Spleen (tissue), 11 donors: Measurements from ENCODE around the gene BACE1-AS. TPM values are rescaled to one million over a fixed set of nuclear protein-coding genes. Genes with fewer than 3 reads are reported as not detected.
"Not testable (repeated sequence)": the region's sequence is repeated elsewhere in the genome, so short reads cannot be mapped to it uniquely, and the experiment has no call there.

ENCODE experiments used
- DNase-seq: peaks from one replicate; pipeline ENCODE4 v3.0.0-alpha.2; 2020
- H3K27ac ChIP-seq, 8 donors: fragments of 200-600 bp; sonication (generic) in 7 of 8; 1 replicate in 4 of 8; 2 replicates in 4 of 8; pipeline versions ENCODE4 v1.5.0 to v1.8.0; 2016 to 2021; ENCODE audit warnings: inconsistent platforms in 4 of 8, mild to moderate bottlenecking in 4 of 8, moderate library complexity in 1 of 8
- H3K27me3 ChIP-seq, 7 donors: fragments of 200-600 bp; sonication (generic) in 6 of 7; replicated peaks in 1 of 7; 1 replicate in 4 of 7; 2 replicates in 3 of 7; pipeline versions ENCODE4 v1.5.0 to v1.8.0; 2016 to 2021; ENCODE audit warnings: inconsistent platforms in 3 of 7, mild to moderate bottlenecking in 1 of 7
- H3K36me3 ChIP-seq, 6 donors: fragments of 200-600 bp; sonication (generic) in 5 of 6; 1 replicate in 4 of 6; 2 replicates in 2 of 6; pipeline versions ENCODE4 v1.5.0 to v1.8.0; 2016 to 2021; ENCODE audit warnings: inconsistent platforms in 2 of 6
- H3K4me1 ChIP-seq, 6 donors: fragments of 200-600 bp; sonication (generic) in 5 of 6; 1 replicate in 3 of 6; 2 replicates in 3 of 6; pipeline versions ENCODE4 v1.5.0 to v1.8.0; 2016 to 2021; ENCODE audit warnings: inconsistent platforms in 3 of 6
- H3K4me3 ChIP-seq, 8 donors: fragments of 200-600 bp; sonication (generic) in 7 of 8; 1 replicate in 4 of 8; 2 replicates in 4 of 8; pipeline versions ENCODE4 v1.5.0 to v1.8.0; 2016 to 2021; ENCODE audit warnings: inconsistent platforms in 4 of 8, mild to moderate bottlenecking in 4 of 8, moderate library complexity in 2 of 8
- H3K9me3 ChIP-seq, 8 donors: fragments of 200-600 bp; sonication (generic) in 7 of 8; 1 replicate in 4 of 8; 2 replicates in 4 of 8; pipeline versions ENCODE4 v1.5.0 to v1.8.0; 2016 to 2021; ENCODE audit warnings: inconsistent platforms in 4 of 8
- POLR2A ChIP-seq, 3 donors: fragments of 450-650 bp; IDR thresholded peaks; one replicate each; pipeline ENCODE4 v1.5.1; 2017; ENCODE audit warnings: antibody characterized with exemption in 3 of 3, mild to moderate bottlenecking in 1 of 3
- POLR2AphosphoS5 ChIP-seq, 3 donors: sonication (generic); formaldehyde crosslinking; IDR thresholded peaks; one replicate each; pipeline ENCODE4 v1.5.1; 2017; ENCODE audit warnings: antibody characterized with exemption in 3 of 3
- WGBS, 5 donors: extraction: QIAGEN DNeasy Blood & Tissue Kit in 3 of 5; methylation state at CpG; one replicate each; pipeline versions ENCODE4 v1.1.5 to v1.1.7; 2013 to 2018; 5-methylcytosine and 5-hydroxymethylcytosine counted together
- intact Hi-C: fragments of 100-400 bp; cut with DNase I; formaldehyde crosslinking; loops from one replicate; pipeline ENCODE4 v1.15.0; 2023; ENCODE audit warnings: low total_unique reads
- polyA plus RNA-seq, 3 donors: library from polyadenylated mRNA; stranded (reverse); fragments of 200-250 nt; gene quantifications; one replicate each; pipeline ENCODE4 v1.2.1, GENCODE V29; 2013
- total RNA-seq, 7 donors: library from RNA; depleted of rRNA in 3 of 7; stranded (reverse); fragments of >200 nt in 3 of 7; fragmentation: NEBNext Ultra II Directional in 4 of 7; extraction: Animal tissue kit (Norgen Biotek cat#: 25700) in 4 of 7; gene quantifications; one replicate each; pipeline versions ENCODE4 v1.1.0 to v1.2.1, GENCODE V29; 2016 to 2021
- TF ChIP-seq, protein P1 (sequence below), 11 experiments: fragments of 200-600 bp in 7 of 11; fragments of 450-650 bp in 4 of 11; sonication (generic) in 4 of 11; IDR thresholded peaks in 8 of 11; conservative IDR thresholded peaks in 3 of 11; 1 replicate in 7 of 11; 2 replicates in 4 of 11; pipeline versions ENCODE4 v1.4.0 to v1.8.0; 2016 to 2021; ENCODE audit warnings: antibody characterized with exemption in 11 of 11, inconsistent platforms in 4 of 11, mild to moderate bottlenecking in 1 of 11
- donor health status: healthy with polysubstance abuse.
- donor health status: DM: no; HTN: no; CAD: no; lungs with moderate emphysema.
- donor health status: DM: no; HTN: no; CAD: no.
- donor health status: Bipolar disorder and iron deficiency.
- donor health status: healthy.
- donor health status: DM: no; HTN: no; CAD: no.
- donor health status: DM: yes; HTN: yes; CAD: no.

Gene BACE1-AS
- total and polyA plus RNA-seq, 10 donors, result 3.9 to 12.1 (median 8.8) TPM

DNA sequence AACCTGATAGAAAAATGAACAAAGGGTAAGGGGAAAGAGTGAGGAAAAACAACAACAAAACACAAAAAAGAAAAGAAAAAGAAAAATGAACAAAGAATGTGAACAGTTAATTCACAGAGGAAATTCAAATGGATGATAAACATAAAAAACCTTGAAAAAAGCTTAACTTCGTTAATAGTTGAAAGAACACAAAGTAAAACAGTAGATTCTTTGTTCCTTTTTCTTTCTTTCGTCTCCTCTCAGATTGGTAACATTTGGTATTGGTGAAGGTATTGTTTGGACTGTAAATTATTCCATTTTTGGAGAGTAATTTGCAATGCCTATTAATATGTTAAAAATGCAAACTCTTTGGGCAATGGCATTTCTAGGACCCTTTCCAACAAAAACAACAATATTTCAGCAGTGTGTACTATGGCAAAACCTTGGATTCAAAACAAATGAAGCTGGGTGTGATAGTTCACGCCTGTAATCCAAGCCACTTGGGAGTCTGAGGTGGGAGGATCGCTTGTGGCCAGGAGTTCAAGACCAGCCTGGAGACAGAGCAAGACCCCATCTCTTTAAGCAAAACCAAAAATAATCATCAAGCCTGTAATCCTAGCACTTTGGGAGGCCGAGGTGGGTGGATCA lies 28.2 kb downstream of the BACE1-AS start:
- Histone ChIP-seq H3K9me3 (no peaks in the 10 kb centered on the region), H3K36me3 (no peaks in the 10 kb centered on the region), H3K27me3 (peaks cover 0 to 34% (median 7%) of the 10 kb centered on the region in 7 donors), H3K4me3 (no peak overlapping the region), H3K4me1 (peaks cover 7 to 27% (median 23%) of the 10 kb centered on the region in 6 donors), H3K27ac (no peak overlapping the region)
- TF ChIP-seq POLR2A (IDR thresholded peaks at IDR 0.05) (no peak), POLR2AphosphoS5 (IDR thresholded peaks at IDR 0.05) (no peak)
- TF ChIP-seq, protein P1, sequence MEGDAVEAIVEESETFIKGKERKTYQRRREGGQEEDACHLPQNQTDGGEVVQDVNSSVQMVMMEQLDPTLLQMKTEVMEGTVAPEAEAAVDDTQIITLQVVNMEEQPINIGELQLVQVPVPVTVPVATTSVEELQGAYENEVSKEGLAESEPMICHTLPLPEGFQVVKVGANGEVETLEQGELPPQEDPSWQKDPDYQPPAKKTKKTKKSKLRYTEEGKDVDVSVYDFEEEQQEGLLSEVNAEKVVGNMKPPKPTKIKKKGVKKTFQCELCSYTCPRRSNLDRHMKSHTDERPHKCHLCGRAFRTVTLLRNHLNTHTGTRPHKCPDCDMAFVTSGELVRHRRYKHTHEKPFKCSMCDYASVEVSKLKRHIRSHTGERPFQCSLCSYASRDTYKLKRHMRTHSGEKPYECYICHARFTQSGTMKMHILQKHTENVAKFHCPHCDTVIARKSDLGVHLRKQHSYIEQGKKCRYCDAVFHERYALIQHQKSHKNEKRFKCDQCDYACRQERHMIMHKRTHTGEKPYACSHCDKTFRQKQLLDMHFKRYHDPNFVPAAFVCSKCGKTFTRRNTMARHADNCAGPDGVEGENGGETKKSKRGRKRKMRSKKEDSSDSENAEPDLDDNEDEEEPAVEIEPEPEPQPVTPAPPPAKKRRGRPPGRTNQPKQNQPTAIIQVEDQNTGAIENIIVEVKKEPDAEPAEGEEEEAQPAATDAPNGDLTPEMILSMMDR (IDR thresholded peaks at IDR 0.05 in 8 of 11, conservative IDR thresholded peaks at IDR 0.05 in 3 of 11), result no peak
- DNase-seq, result peak; percentile 3
- intact Hi-C loops, result no loop called here
- WGBS, 5 donors, result 73 to 82% (median 81%) methylated on average over 5 of the region's 5 CpGs

DNA sequence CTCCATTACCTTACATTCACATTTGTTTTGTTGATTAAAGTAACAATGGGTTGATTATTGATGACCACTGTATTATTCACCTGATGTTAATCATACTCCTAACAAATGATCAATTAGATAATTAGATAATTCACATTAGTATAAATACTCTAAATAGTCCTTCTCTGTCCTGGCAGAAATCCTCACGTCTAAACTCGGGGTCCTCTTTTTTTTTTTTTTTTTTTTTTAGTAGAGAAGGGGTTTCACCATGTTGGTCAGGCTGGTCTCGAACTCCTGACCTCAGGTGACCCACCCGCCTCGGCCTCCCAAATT lies 36.1 kb downstream of the BACE1-AS start:
- H3K9me3 ChIP-seq, DNase-seq, H3K27me3 ChIP-seq, H3K36me3 ChIP-seq: not testable (repeated sequence)
- H3K27ac ChIP-seq, result peak overlapping the region in 7 of 8 donors; percentile 83 to 93 (median 90)
- H3K4me3 ChIP-seq, result peak overlapping the region; percentile 71 to 95 (median 86)
- intact Hi-C loops, result loop anchor here (10.0 kb wide), 1 partner anchor 92 kb away; the partner anchor contains the start of genes PCSK7 and RNF214
- WGBS, 5 donors, result 5 to 16% (median 14%) methylated on average over 5 of the region's 5 CpGs
- peaks cover 6 to 33% (median 13%) of the 10 kb centered on the region in 6 donors for H3K4me1 ChIP-seq

DNA sequence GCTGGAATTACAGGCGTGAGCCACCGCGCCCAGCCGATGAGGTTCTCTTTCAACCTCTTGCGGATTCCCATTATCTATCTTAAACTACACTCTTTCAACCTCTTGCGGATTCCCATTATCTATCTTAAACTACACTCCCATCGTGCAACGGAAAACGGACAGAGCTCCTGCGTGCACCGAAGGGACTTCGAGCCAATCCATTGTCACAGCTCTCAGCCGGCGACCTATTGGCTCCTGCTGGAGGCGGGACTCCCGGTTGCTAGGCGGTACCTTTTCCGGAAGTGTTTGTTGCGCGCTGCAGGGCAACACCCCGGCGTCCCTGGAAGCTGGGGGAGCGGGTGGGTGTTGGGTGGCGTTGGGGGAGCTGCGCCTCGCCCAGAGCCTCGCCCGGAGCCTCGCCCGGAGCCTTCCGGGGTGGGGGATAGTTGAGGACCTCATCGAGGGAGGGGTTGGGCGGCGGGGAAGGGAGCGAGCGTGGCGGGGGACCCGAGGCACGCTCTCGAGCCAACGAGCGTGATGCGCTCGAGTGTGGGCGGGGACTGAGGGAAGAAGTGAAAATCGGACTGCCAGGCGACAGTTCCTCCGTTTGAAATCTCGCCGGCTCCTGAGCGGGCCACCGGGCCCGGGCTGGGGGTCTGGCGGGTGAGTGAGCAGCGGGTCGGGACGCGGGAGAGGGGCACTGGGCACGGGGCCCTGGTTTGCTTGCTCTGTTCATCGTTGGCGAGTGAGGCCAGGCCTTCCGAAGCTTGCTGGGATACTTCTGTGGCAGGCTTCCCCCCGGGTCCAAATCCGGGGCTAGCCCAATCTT lies 36.6 kb downstream of the BACE1-AS start, which contains the start of gene CEP164:
TSS of gene CEP164 (plus strand) at position 288 of the 808 bp plus-strand sequence. CDS start 10,733 bp downstream, outside the sequence.
- H3K36me3 ChIP-seq, result no peaks in the 10 kb centered on the region
- no peaks in the 10 kb centered on the region for H3K27me3 ChIP-seq
- 0 to 1% (median 0%) methylated on average over 57 to 64 of the region's 64 CpGs for WGBS, 5 donors
- peak; percentile 98 for DNase-seq
- H3K9me3 ChIP-seq, result no peaks in the 10 kb centered on the region
- H3K27ac ChIP-seq, result peak within 1 kb of the TSS; percentile 83 to 93 (median 90)
- H3K4me3 ChIP-seq, result peak within 1 kb of the TSS; percentile 71 to 95 (median 86)
- peaks cover 6 to 33% (median 13%) of the 10 kb centered on the region in 6 donors for H3K4me1 ChIP-seq
- intact Hi-C loops, result loop anchor here (10.0 kb wide), 1 partner anchor 93 kb away; the partner anchor contains the start of genes PCSK7 and RNF214
- TF ChIP-seq POLR2AphosphoS5 (IDR thresholded peaks at IDR 0.05) (peak; percentile 82 to 89 (median 88)), POLR2A (IDR thresholded peaks at IDR 0.05) (peak in 1 of 3 donors; percentile 17)
- TF ChIP-seq, protein P1 (IDR thresholded peaks at IDR 0.05 in 8 of 11, conservative IDR thresholded peaks at IDR 0.05 in 3 of 11), result peak in 1 of 11 experiments; percentile 23

DNA sequence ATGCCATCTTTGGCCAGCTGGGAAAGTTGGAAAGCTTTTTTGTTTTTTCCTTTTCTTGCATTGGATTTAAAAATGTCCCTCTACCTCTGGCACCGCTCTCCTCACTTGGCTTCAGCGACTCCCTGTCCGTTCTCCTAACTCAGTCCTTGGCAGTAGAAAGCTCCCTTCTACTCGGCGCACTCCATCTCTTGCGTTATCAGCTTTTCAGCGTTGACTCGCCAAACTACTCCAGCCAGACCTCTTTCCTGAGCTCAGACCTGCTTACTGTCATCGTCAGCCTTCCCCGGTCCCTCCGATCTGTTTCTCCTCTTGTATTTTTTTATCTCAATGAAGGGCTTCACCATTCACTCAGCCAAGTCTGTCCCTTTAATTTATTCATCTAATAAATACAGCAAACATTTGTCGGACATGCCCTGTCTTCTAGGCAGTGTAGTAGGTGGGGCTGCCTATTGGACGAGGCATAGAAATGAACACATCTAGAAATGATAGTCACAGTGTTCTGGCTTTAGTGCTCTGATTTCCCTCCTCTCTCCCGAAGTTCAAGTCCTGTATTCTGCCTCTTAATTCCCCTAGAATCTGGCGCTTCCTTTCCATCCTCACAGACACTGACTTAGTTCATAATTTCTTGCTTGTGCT lies 37.3 kb downstream of the BACE1-AS start:
- no peaks in the 10 kb centered on the region for H3K9me3 ChIP-seq
- intact Hi-C loops, result loop anchor here (10.0 kb wide), 1 partner anchor 94 kb away; the partner anchor contains the start of genes PCSK7 and RNF214
- no peak for TF ChIP-seq POLR2AphosphoS5 (IDR thresholded peaks at IDR 0.05)
- TF ChIP-seq POLR2A (IDR thresholded peaks at IDR 0.05), result no peak
- TF ChIP-seq, protein P1 (IDR thresholded peaks at IDR 0.05 in 8 of 11, conservative IDR thresholded peaks at IDR 0.05 in 3 of 11), result no peak
- WGBS, 5 donors, result 13 to 15% (median 14%) methylated on average over 15 of the region's 15 CpGs
- no peaks in the 10 kb centered on the region for H3K27me3 ChIP-seq
- DNase-seq, result peak; percentile 60
- peaks cover 6 to 33% (median 13%) of the 10 kb centered on the region in 6 donors for H3K4me1 ChIP-seq
- no peaks in the 10 kb centered on the region for H3K36me3 ChIP-seq
- peak overlapping the region; percentile 71 to 95 (median 86) for H3K4me3 ChIP-seq
- H3K27ac ChIP-seq, result peak overlapping the region; percentile 83 to 93 (median 90)
